OCI-LY3 (cell line): ENCODE measurements around the gene KCTD3.

ENCODE experiments used
- H2AFZ ChIP-seq: fragments of 200-600, 300-600 bp; shearing (Covaris generic); 2 replicates; pipeline ENCODE4 v1.6.0; 2014; ENCODE audit warnings: antibody characterized with exemption, low read depth, low read length
- H3K27ac ChIP-seq: fragments of 200-600, 300-600 bp; sonication (generic); 2 replicates; pipeline ENCODE4 v1.5.1; 2014; ENCODE audit warnings: mild to moderate bottlenecking, low read length, moderate library complexity, mixed read lengths
- H3K27me3 ChIP-seq: fragments of 200-600, 300-600 bp; sonication (generic); 2 replicates; pipeline ENCODE4 v1.6.1; 2014; ENCODE audit warnings: low read depth, low read length, mixed read lengths
- H3K36me3 ChIP-seq: fragments of 200-600, 300-600 bp; sonication (generic); replicated peaks from 2 replicates; pipeline ENCODE3; 2014; ENCODE audit warnings: low read depth, low read length, mixed read lengths
- H3K4me1 ChIP-seq: fragments of 300-600, 200-600 bp; sonication (generic); 2 replicates; pipeline ENCODE4 v1.6.1; 2014; ENCODE audit warnings: low read length, mixed read lengths
- H3K4me2 ChIP-seq: fragments of 200-600, 300-600 bp; sonication (generic); 2 replicates; pipeline ENCODE4 v1.6.1; 2014; ENCODE audit warnings: low read length, mixed read lengths
- H3K4me3 ChIP-seq: fragments of 300-600, 200-600 bp; sonication (generic); 2 replicates; pipeline ENCODE4 v1.5.1; 2014; ENCODE audit warnings: antibody characterized with exemption, mild to moderate bottlenecking, low read length, moderate library complexity
- H3K79me2 ChIP-seq: fragments of 300-600, 200-600 bp; shearing (Covaris generic); 2 replicates; pipeline ENCODE4 v1.6.1; 2014; ENCODE audit warnings: mild to moderate bottlenecking, low read length, mixed read lengths
- H3K9ac ChIP-seq: fragments of 300-600, 200-600 bp; shearing (Covaris generic); 2 replicates; pipeline ENCODE4 v1.6.0; 2014; ENCODE audit warnings: mild to moderate bottlenecking, low read length, moderate library complexity
- H3K9me3 ChIP-seq: fragments of 200-600, 300-600 bp; shearing (Covaris generic); 2 replicates; pipeline ENCODE4 v1.6.1; 2014; ENCODE audit warnings: low read length, mixed read lengths; ENCODE audit not compliant: insufficient read depth
- H4K20me1 ChIP-seq: fragments of 200-600, 300-600 bp; sonication (generic); 2 replicates; pipeline ENCODE4 v1.6.1; 2016; ENCODE audit warnings: low read length, mixed read lengths; ENCODE audit not compliant: insufficient read depth
- EZH2phosphoT487 ChIP-seq: fragments of 200-600 bp; shearing (Covaris generic); IDR thresholded peaks from 2 replicates; pipeline ENCODE4 v1.6.1; 2018; ENCODE audit warnings: antibody characterized with exemption, mixed run types, low read depth
- TF ChIP-seq, protein P1 (sequence below): fragments of 200-600, 300-600 bp; sonication (generic); IDR thresholded peaks from 2 replicates; pipeline ENCODE4 v1.5.1; 2014; ENCODE audit warnings: antibody characterized with exemption, low read length, low read depth

KCTD3 gene

GRCh38 chr1:215669806-215670491, 102.8 kb downstream of the KCTD3 start:
- H3K9ac ChIP-seq, result no peak overlapping the region
- no peaks in the 10 kb centered on the region for H3K9me3 ChIP-seq
- no peaks in the 10 kb centered on the region for H4K20me1 ChIP-seq
- H3K4me1 ChIP-seq, result no peaks in the 10 kb centered on the region
- no peak overlapping the region for H3K27ac ChIP-seq
- H3K4me2 ChIP-seq, result no peak overlapping the region
- H3K36me3 ChIP-seq, result no peaks in the 10 kb centered on the region
- H3K27me3 ChIP-seq, result no peaks in the 10 kb centered on the region; the same call in 1 of the 2 replicates
- TF ChIP-seq EZH2phosphoT487, result no peak
- TF ChIP-seq, protein P1, sequence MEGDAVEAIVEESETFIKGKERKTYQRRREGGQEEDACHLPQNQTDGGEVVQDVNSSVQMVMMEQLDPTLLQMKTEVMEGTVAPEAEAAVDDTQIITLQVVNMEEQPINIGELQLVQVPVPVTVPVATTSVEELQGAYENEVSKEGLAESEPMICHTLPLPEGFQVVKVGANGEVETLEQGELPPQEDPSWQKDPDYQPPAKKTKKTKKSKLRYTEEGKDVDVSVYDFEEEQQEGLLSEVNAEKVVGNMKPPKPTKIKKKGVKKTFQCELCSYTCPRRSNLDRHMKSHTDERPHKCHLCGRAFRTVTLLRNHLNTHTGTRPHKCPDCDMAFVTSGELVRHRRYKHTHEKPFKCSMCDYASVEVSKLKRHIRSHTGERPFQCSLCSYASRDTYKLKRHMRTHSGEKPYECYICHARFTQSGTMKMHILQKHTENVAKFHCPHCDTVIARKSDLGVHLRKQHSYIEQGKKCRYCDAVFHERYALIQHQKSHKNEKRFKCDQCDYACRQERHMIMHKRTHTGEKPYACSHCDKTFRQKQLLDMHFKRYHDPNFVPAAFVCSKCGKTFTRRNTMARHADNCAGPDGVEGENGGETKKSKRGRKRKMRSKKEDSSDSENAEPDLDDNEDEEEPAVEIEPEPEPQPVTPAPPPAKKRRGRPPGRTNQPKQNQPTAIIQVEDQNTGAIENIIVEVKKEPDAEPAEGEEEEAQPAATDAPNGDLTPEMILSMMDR, result no peak
- no peaks in the 10 kb centered on the region for H3K79me2 ChIP-seq
- H2AFZ ChIP-seq, result no peak overlapping the region
- H3K4me3 ChIP-seq, result no peak overlapping the region
